Measurements from ENCODE around the gene SLC7A10. TPM values are rescaled to one million over a fixed set of nuclear protein-coding genes. Genes with fewer than 3 reads are reported as not detected.
"Not testable (repeated sequence)": the region's sequence is repeated elsewhere in the genome, so short reads cannot be mapped to it uniquely, and the experiment has no call there.

The SLC7A10 gene
- polyA plus RNA-seq, 1 donor (not counting 4 experiments of a cell fraction or from before 2014, with no cell fraction given): not detected

DNA sequence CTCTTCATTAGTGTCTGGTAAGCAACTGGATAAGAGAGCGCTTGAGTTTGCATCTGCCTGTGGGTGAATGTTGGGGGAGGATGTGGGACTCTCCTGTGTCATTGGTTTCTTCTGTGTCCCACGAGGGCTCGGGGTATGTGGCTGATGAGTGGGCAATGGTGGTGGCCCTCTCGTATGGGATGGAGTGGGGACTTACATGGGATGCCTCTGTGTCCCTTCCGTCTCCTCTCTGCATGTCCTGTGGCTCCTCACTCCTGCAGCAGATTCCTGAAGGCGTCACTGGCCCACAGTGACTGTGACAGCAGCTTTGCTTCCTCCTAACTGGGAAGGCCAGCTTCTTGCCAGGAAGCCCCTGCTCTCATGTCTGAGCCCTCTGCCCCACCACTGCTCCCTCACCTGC is 34.1 kb downstream of the SLC7A10 start:
- H3K9ac ChIP-seq (ENCODE audit: control insufficient read depth, extremely low read depth, insufficient read depth, low read length): no peak overlapping the region
- TF ChIP-seq, protein P1, sequence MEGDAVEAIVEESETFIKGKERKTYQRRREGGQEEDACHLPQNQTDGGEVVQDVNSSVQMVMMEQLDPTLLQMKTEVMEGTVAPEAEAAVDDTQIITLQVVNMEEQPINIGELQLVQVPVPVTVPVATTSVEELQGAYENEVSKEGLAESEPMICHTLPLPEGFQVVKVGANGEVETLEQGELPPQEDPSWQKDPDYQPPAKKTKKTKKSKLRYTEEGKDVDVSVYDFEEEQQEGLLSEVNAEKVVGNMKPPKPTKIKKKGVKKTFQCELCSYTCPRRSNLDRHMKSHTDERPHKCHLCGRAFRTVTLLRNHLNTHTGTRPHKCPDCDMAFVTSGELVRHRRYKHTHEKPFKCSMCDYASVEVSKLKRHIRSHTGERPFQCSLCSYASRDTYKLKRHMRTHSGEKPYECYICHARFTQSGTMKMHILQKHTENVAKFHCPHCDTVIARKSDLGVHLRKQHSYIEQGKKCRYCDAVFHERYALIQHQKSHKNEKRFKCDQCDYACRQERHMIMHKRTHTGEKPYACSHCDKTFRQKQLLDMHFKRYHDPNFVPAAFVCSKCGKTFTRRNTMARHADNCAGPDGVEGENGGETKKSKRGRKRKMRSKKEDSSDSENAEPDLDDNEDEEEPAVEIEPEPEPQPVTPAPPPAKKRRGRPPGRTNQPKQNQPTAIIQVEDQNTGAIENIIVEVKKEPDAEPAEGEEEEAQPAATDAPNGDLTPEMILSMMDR (optimal IDR thresholded peaks at IDR 0.05 in 1 of 3, IDR thresholded peaks at IDR 0.05 in 1 of 3, conservative IDR thresholded peaks at IDR 0.05 in 1 of 3; ENCODE audit: extremely low read depth in 1 of 3, insufficient read depth in 2 of 3, low read length in 3 of 3): no peak
- no peak for TF ChIP-seq EZH2 (IDR thresholded peaks at IDR 0.05; ENCODE audit: low read length)

DNA sequence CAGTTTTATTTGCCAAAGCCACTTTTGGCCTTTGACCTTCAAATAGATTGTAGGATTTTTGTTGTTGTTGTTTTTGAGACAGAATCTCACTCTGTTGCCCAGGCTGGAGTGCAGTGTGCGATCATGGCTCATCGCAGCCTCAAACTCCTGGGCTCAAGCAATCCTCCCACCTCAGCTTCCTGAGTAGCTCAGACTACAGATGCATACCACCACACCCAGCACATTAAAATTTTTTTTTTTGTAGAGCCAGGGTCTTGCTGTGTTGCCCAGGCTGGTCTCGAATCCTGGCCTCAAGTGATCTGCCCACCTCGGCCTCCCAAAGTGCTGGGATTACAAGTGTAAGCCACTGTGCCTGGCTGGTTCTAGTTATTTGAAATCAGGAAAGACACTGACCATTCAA is 34.6 kb downstream of the SLC7A10 start:
- H3K27ac ChIP-seq (ENCODE audit: control insufficient read depth, insufficient read depth, low read length); H4K20me1 ChIP-seq (ENCODE audit: control insufficient read depth, extremely low read depth, insufficient read depth, low read length); H3K9me1 ChIP-seq (ENCODE audit: control insufficient read depth, extremely low read depth, insufficient read depth, low read length); H3K9me3 ChIP-seq (ENCODE audit: control insufficient read depth, low read depth, low read length); H3K79me2 ChIP-seq (ENCODE audit: control insufficient read depth, insufficient read depth, low read length); H3K36me3 ChIP-seq (ENCODE audit: control insufficient read depth in 2 of 2, extremely low read depth in 1 of 2, insufficient read depth in 2 of 2, low read length in 2 of 2); H3K4me2 ChIP-seq (ENCODE audit: control insufficient read depth, extremely low read depth, insufficient read depth, low read depth, low read length); dilution Hi-C loops (cut with MboI; ENCODE audit: extremely low pct_ligation_motif_present, low sequenced_read_pairs); FAIRE-seq; H3K4me1 ChIP-seq (ENCODE audit: control insufficient read depth, extremely low read depth, insufficient read depth, low read length); H3K4me3 ChIP-seq (ENCODE audit: control insufficient read depth in 2 of 3, extremely low read depth in 1 of 3, insufficient read depth in 2 of 3, low read depth in 1 of 3, low read length in 3 of 3); H3K9ac ChIP-seq (ENCODE audit: control insufficient read depth, extremely low read depth, insufficient read depth, low read length); DNase-seq (ENCODE audit: low read depth, low spot score); H2AFZ ChIP-seq (ENCODE audit: control insufficient read depth, low read length): not testable (repeated sequence)
- H3K27me3 ChIP-seq (ENCODE audit: control insufficient read depth, extremely low read depth, insufficient read depth, low read length): peaks cover 14% of the 10 kb centered on the region

More for the DNA sequence above, 34.1 kb downstream of the SLC7A10 start:
- Histone ChIP-seq H3K9me3 (ENCODE audit: control insufficient read depth, low read depth, low read length) (no peaks in the 10 kb centered on the region), H3K27ac (ENCODE audit: control insufficient read depth, insufficient read depth, low read length) (no peak overlapping the region), H2AFZ (ENCODE audit: control insufficient read depth, low read length) (no peak overlapping the region), H3K4me2 (ENCODE audit: control insufficient read depth, extremely low read depth, insufficient read depth, low read depth, low read length) (no peak overlapping the region), H3K27me3 (ENCODE audit: control insufficient read depth, extremely low read depth, insufficient read depth, low read length) (peaks cover 14% of the 10 kb centered on the region), H3K9me1 (ENCODE audit: control insufficient read depth, extremely low read depth, insufficient read depth, low read length) (no peaks in the 10 kb centered on the region), H4K20me1 (ENCODE audit: control insufficient read depth, extremely low read depth, insufficient read depth, low read length) (no peaks in the 10 kb centered on the region), H3K36me3 (ENCODE audit: control insufficient read depth in 2 of 2, extremely low read depth in 1 of 2, insufficient read depth in 2 of 2, low read length in 2 of 2) (no peaks in the 10 kb centered on the region), H3K4me1 (ENCODE audit: control insufficient read depth, extremely low read depth, insufficient read depth, low read length) (peaks cover 3% of the 10 kb centered on the region), H3K4me3 (ENCODE audit: control insufficient read depth in 2 of 3, extremely low read depth in 1 of 3, insufficient read depth in 2 of 3, low read depth in 1 of 3, low read length in 3 of 3) (no peak overlapping the region), H3K79me2 (ENCODE audit: control insufficient read depth, insufficient read depth, low read length) (no peaks in the 10 kb centered on the region)
- DNase-seq (ENCODE audit: low read depth, low spot score): no peak
- dilution Hi-C loops (cut with MboI; ENCODE audit: extremely low pct_ligation_motif_present, low sequenced_read_pairs): no loop called here
- FAIRE-seq: no peak

DNA sequence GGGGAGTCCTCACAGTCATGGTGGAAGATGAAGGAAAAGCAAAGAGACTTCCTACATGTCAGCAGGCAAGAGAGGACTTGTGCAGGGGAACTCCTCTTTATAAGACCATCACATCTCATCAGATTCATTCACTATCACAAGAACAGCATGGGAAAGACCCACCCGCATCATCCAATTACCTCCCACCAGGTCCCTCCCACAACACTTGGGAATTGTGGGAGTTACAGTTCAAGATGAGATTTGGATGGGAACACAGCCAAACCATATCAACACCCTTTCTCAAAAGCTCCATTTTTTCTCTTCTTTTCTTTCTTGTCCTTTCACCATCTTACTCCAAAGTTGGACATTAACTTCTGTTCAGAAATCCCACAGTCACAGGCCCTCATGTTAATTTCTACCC is 36.2 kb downstream of the SLC7A10 start:
- peaks cover 14% of the 10 kb centered on the region for H3K27me3 ChIP-seq (ENCODE audit: control insufficient read depth, extremely low read depth, insufficient read depth, low read length)

More for the DNA sequence above, 36.2 kb downstream of the SLC7A10 start:
- no peaks in the 10 kb centered on the region for H3K9me1 ChIP-seq (ENCODE audit: control insufficient read depth, extremely low read depth, insufficient read depth, low read length)
- TF ChIP-seq, protein P1 (optimal IDR thresholded peaks at IDR 0.05 in 1 of 3, IDR thresholded peaks at IDR 0.05 in 1 of 3, conservative IDR thresholded peaks at IDR 0.05 in 1 of 3; ENCODE audit: extremely low read depth in 1 of 3, insufficient read depth in 2 of 3, low read length in 3 of 3): no peak
- TF ChIP-seq EZH2 (IDR thresholded peaks at IDR 0.05; ENCODE audit: low read length): no peak
- H3K36me3 ChIP-seq (ENCODE audit: control insufficient read depth in 2 of 2, extremely low read depth in 1 of 2, insufficient read depth in 2 of 2, low read length in 2 of 2): no peaks in the 10 kb centered on the region
- dilution Hi-C loops (cut with MboI; ENCODE audit: extremely low pct_ligation_motif_present, low sequenced_read_pairs): no loop called here
- FAIRE-seq (no peak), DNase-seq (ENCODE audit: low read depth, low spot score) (no peak)
- H4K20me1 ChIP-seq (ENCODE audit: control insufficient read depth, extremely low read depth, insufficient read depth, low read length): no peaks in the 10 kb centered on the region
- no peak overlapping the region for H3K4me3 ChIP-seq (ENCODE audit: control insufficient read depth in 2 of 3, extremely low read depth in 1 of 3, insufficient read depth in 2 of 3, low read depth in 1 of 3, low read length in 3 of 3)
- H3K27ac ChIP-seq (ENCODE audit: control insufficient read depth, insufficient read depth, low read length): no peak overlapping the region
- no peak overlapping the region for H2AFZ ChIP-seq (ENCODE audit: control insufficient read depth, low read length)
- H3K9me3 ChIP-seq (ENCODE audit: control insufficient read depth, low read depth, low read length): no peaks in the 10 kb centered on the region
- H3K79me2 ChIP-seq (ENCODE audit: control insufficient read depth, insufficient read depth, low read length): no peaks in the 10 kb centered on the region
- no peaks in the 10 kb centered on the region for H3K4me1 ChIP-seq (ENCODE audit: control insufficient read depth, extremely low read depth, insufficient read depth, low read length)
- no peak overlapping the region for H3K4me2 ChIP-seq (ENCODE audit: control insufficient read depth, extremely low read depth, insufficient read depth, low read depth, low read length)
- H3K9ac ChIP-seq (ENCODE audit: control insufficient read depth, extremely low read depth, insufficient read depth, low read length): no peak overlapping the region

Data from keratinocyte (primary cell).